Naive thymus-derived CD4-positive, alpha-beta T cell (primary cell): ENCODE measurements around the gene FGF6. TPM values are rescaled to one million over a fixed set of nuclear protein-coding genes. Genes with fewer than 3 reads are reported as not detected.

Source experiments
- ATAC-seq: fragments of 150-1000 bp; cut with Tn5 transposase; 2 replicates; pipeline ENCODE4 v1.10.0; 2021; ENCODE audit warnings: mild to moderate bottlenecking, moderate library complexity
- CTCF ChIA-PET: fragments of 350-600 bp; sonication (Branson Sonifier 250); formaldehyde crosslinking; loops from one replicate; lab custom pipeline; 2021; ENCODE audit warnings: antibody characterized with exemption; lab: Charles Lee
- POLR2A ChIA-PET: fragments of 350-600 bp; sonication (Branson Sonifier 250); formaldehyde crosslinking; loops from one replicate; lab custom pipeline; 2021; ENCODE audit warnings: antibody characterized with exemption, inconsistent platforms; lab: Charles Lee
- DNase-seq, 9 donors: peaks; one replicate each; pipeline versions ENCODE4 v3.0.0 to v3.0.0-alpha.2; 2020 to 2022; ENCODE audit warnings: mixed read lengths in 1 of 9
- H3K27ac ChIP-seq: one replicate; pipeline ENCODE4 v1.7.0; 2013; ENCODE audit warnings: mild to moderate bottlenecking, low read depth, low read length, moderate library complexity
- H3K27me3 ChIP-seq, 2 donors: one replicate each; pipeline ENCODE4 v1.7.0; 2013; ENCODE audit warnings: low read length in 2 of 2, mild to moderate bottlenecking in 2 of 2, moderate library complexity in 2 of 2; ENCODE audit not compliant: control insufficient read depth in 2 of 2, insufficient read depth in 2 of 2
- H3K36me3 ChIP-seq, 3 experiments: 1 replicate in 2 of 3; 2 replicates in 1 of 3; pipeline ENCODE4 v1.7.0; 2013; ENCODE audit warnings: low read length in 3 of 3, mild to moderate bottlenecking in 3 of 3, moderate library complexity in 1 of 3; ENCODE audit not compliant: insufficient read depth in 3 of 3, control insufficient read depth in 2 of 3
- H3K4me1 ChIP-seq, 2 donors: one replicate each; pipeline ENCODE4 v1.7.0; 2013; ENCODE audit warnings: low read length in 2 of 2, mild to moderate bottlenecking in 2 of 2, moderate library complexity in 1 of 2; ENCODE audit not compliant: control insufficient read depth in 2 of 2, insufficient read depth in 2 of 2
- H3K4me3 ChIP-seq: 2 replicates; pipeline ENCODE4 v1.7.0; 2013; ENCODE audit warnings: mild to moderate bottlenecking, low read length
- H3K9me3 ChIP-seq, 3 experiments: 1 replicate in 2 of 3; 2 replicates in 1 of 3; pipeline ENCODE4 v1.7.0; 2013; ENCODE audit warnings: low read length in 3 of 3; ENCODE audit not compliant: control insufficient read depth in 2 of 3
- H3K27ac Mint-ChIP-seq, 9 donors: one replicate each; pipeline ENCODE4 v1.8.0; 2020 to 2022; ENCODE audit warnings: mixed read lengths in 9 of 9, mild to moderate bottlenecking in 8 of 9, moderate library complexity in 5 of 9, inconsistent platforms in 2 of 9
- H3K27me3 Mint-ChIP-seq, 5 donors: one replicate each; pipeline ENCODE4 v1.8.0; 2021 to 2022; ENCODE audit warnings: mixed read lengths in 5 of 5, mild to moderate bottlenecking in 1 of 5
- H3K36me3 Mint-ChIP-seq, 5 donors: one replicate each; pipeline ENCODE4 v1.8.0; 2020 to 2022; ENCODE audit warnings: mixed read lengths in 5 of 5, mild to moderate bottlenecking in 3 of 5, inconsistent platforms in 1 of 5
- H3K4me1 Mint-ChIP-seq, 7 donors: one replicate each; pipeline ENCODE4 v1.8.0; 2020 to 2022; ENCODE audit warnings: mixed read lengths in 7 of 7, mild to moderate bottlenecking in 3 of 7, inconsistent platforms in 1 of 7
- H3K4me3 Mint-ChIP-seq, 10 donors: one replicate each; pipeline ENCODE4 v1.8.0; 2020 to 2022; ENCODE audit warnings: mild to moderate bottlenecking in 10 of 10, mixed read lengths in 10 of 10, moderate library complexity in 6 of 10, inconsistent platforms in 2 of 10
- H3K9me3 Mint-ChIP-seq, 11 donors: one replicate each; pipeline ENCODE4 v1.8.0; 2020 to 2022; ENCODE audit warnings: mixed read lengths in 11 of 11, mild to moderate bottlenecking in 4 of 11, inconsistent platforms in 1 of 11, moderate library complexity in 1 of 11
- intact Hi-C, 2 donors: fragments of 100-400 bp; cut with micrococcal nuclease; formaldehyde crosslinking; loops; one replicate each; pipeline ENCODE4 v1.15.1; 2023
- polyA plus RNA-seq, 2 donors: library from polyadenylated mRNA; unstranded; fragments of 300-500 nt; fragmentation: Illumina TruSeq; gene quantifications; one replicate each; pipeline ENCODE4 v1.2.3, GENCODE V29; 2021
- total RNA-seq, 6 experiments: library from RNA in 5 of 6; stranded (reverse) in 5 of 6; gene quantifications; 1 replicate in 5 of 6; 2 replicates in 1 of 6; pipeline ENCODE4 v1.2.3 and lab custom pipeline; 2021 to 2026

Gene FGF6
- total and polyA plus RNA-seq, 7 experiments from 2014 or later = not detected

- H3K27me3 ChIP-seq = no peaks in the 10 kb centered on the region
- H3K27ac ChIP-seq = no peak overlapping the region
- POLR2A ChIA-PET = interaction anchor here (1.3 kb wide), 1 partner anchor 11 kb away, joined by 4 read pairs; no protein-coding TSS in a partner anchor
- intact Hi-C loops = no loop called here
- ATAC-seq (no peak), DNase-seq (no peak)
- no peak overlapping the region for H3K4me3 Mint-ChIP-seq
- H3K4me1 Mint-ChIP-seq = peaks cover 0 to 9% (median 0%) of the 10 kb centered on the region in 7 donors
- no peak overlapping the region for H3K4me3 ChIP-seq
- peak overlapping the region in 5 of 9 donors; percentile 0 to 63 (median 18) for H3K27ac Mint-ChIP-seq
- no peaks in the 10 kb centered on the region for H3K9me3 ChIP-seq
- no peaks in the 10 kb centered on the region for H3K4me1 ChIP-seq
- CTCF ChIA-PET = no interaction called here
- peaks cover 6 to 20% (median 12%) of the 10 kb centered on the region in 5 donors for H3K36me3 Mint-ChIP-seq
- H3K9me3 Mint-ChIP-seq = peaks cover 0 to 15% (median 5%) of the 10 kb centered on the region in 11 donors
- peaks cover 0 to 10% (median 0%) of the 10 kb centered on the region in 3 experiments for H3K36me3 ChIP-seq
- H3K27me3 Mint-ChIP-seq = peaks cover 0 to 6% (median 4%) of the 10 kb centered on the region in 5 donors
Measured at GRCh38 chr12:4483885-4484823, 38.5 kb upstream of the FGF6 start.

- H3K36me3 ChIP-seq = no peaks in the 10 kb centered on the region
- no peaks in the 10 kb centered on the region for H3K27me3 ChIP-seq
- no peaks in the 10 kb centered on the region for H3K4me1 ChIP-seq
- no peaks in the 10 kb centered on the region for H3K9me3 ChIP-seq
- Mint-ChIP-seq H3K27me3 (peaks cover 0 to 6% (median 4%) of the 10 kb centered on the region in 5 donors), H3K36me3 (peaks cover 0 to 15% (median 7%) of the 10 kb centered on the region in 5 donors), H3K9me3 (peaks cover 0 to 27% (median 10%) of the 10 kb centered on the region in 11 donors), H3K4me1 (peaks cover 0 to 9% (median 0%) of the 10 kb centered on the region in 7 donors), H3K4me3 (no peak overlapping the region), H3K27ac (peak overlapping the region in 2 of 9 donors; percentile 13 to 76)
- no peak for DNase-seq
- no peak overlapping the region for H3K27ac ChIP-seq
- ATAC-seq = no peak
- intact Hi-C loops = no loop called here
- POLR2A ChIA-PET = interaction anchor here (1.3 kb wide), 1 partner anchor 12 kb away, joined by 4 read pairs; no protein-coding TSS in a partner anchor
- no peak overlapping the region for H3K4me3 ChIP-seq
- CTCF ChIA-PET = no interaction called here
Measured at GRCh38 chr12:4482936-4483335, 37.3 kb upstream of the FGF6 start.

GRCh38 chr12:4478933-4479332, 33.3 kb upstream of the FGF6 start:
- Histone ChIP-seq H3K4me3 (no peak overlapping the region), H3K4me1 (no peaks in the 10 kb centered on the region), H3K9me3 (no peaks in the 10 kb centered on the region), H3K27me3 (no peaks in the 10 kb centered on the region), H3K27ac (no peak overlapping the region), H3K36me3 (no peaks in the 10 kb centered on the region)
- ATAC-seq = no peak
- Mint-ChIP-seq H3K9me3 (peaks cover 0 to 30% (median 12%) of the 10 kb centered on the region in 11 donors), H3K36me3 (peaks cover 0 to 9% (median 5%) of the 10 kb centered on the region in 5 donors), H3K4me1 (peaks cover 0 to 4% (median 0%) of the 10 kb centered on the region in 7 donors), H3K27ac (no peak overlapping the region), H3K4me3 (no peak overlapping the region), H3K27me3 (peaks cover 9 to 35% (median 30%) of the 10 kb centered on the region in 5 donors)
- intact Hi-C loops = no loop called here
- DNase-seq = no peak
- ChIA-PET CTCF (no interaction called here), POLR2A (no interaction called here)

GRCh38 chr12:4477129-4477528, 31.5 kb upstream of the FGF6 start:
- no peak overlapping the region for H3K27ac Mint-ChIP-seq
- Histone ChIP-seq H3K9me3 (no peaks in the 10 kb centered on the region), H3K36me3 (no peaks in the 10 kb centered on the region), H3K4me1 (no peaks in the 10 kb centered on the region), H3K4me3 (no peak overlapping the region), H3K27ac (no peak overlapping the region), H3K27me3 (no peaks in the 10 kb centered on the region)
- ChIA-PET POLR2A (no interaction called here), CTCF (no interaction called here)
- ATAC-seq (peak; percentile 32), DNase-seq (no peak)
- peaks cover 0 to 30% (median 12%) of the 10 kb centered on the region in 11 donors for H3K9me3 Mint-ChIP-seq
- H3K36me3 Mint-ChIP-seq = peaks cover 0 to 11% (median 7%) of the 10 kb centered on the region in 5 donors
- intact Hi-C loops = no loop called here
- no peaks in the 10 kb centered on the region for H3K4me1 Mint-ChIP-seq
- no peak overlapping the region for H3K4me3 Mint-ChIP-seq
- H3K27me3 Mint-ChIP-seq = peaks cover 14 to 47% (median 38%) of the 10 kb centered on the region in 5 donors

- Mint-ChIP-seq H3K27me3 (peaks cover 14 to 41% (median 31%) of the 10 kb centered on the region in 5 donors), H3K4me1 (peaks cover 0 to 4% (median 0%) of the 10 kb centered on the region in 7 donors), H3K9me3 (no peaks in the 10 kb centered on the region), H3K27ac (no peak overlapping the region), H3K36me3 (peaks cover 0 to 7% (median 0%) of the 10 kb centered on the region in 5 donors), H3K4me3 (no peak overlapping the region)
- Histone ChIP-seq H3K27me3 (no peaks in the 10 kb centered on the region), H3K4me3 (no peak overlapping the region), H3K27ac (no peak overlapping the region), H3K4me1 (no peaks in the 10 kb centered on the region), H3K36me3 (no peaks in the 10 kb centered on the region), H3K9me3 (no peaks in the 10 kb centered on the region)
- ChIA-PET POLR2A (interaction anchor here (0.7 kb wide), 1 partner anchor 622 kb away, joined by 9 read pairs; no protein-coding TSS in a partner anchor), CTCF (no interaction called here)
- no peak for DNase-seq
- intact Hi-C loops = no loop called here
- ATAC-seq = peak; percentile 76
Measured at GRCh38 chr12:4472046-4472445, 26.4 kb upstream of the FGF6 start.

GRCh38 chr12:4471256-4471655, 25.6 kb upstream of the FGF6 start:
- peaks cover 14 to 37% (median 24%) of the 10 kb centered on the region in 5 donors for H3K27me3 Mint-ChIP-seq
- Histone ChIP-seq H3K9me3 (no peaks in the 10 kb centered on the region), H3K4me1 (no peaks in the 10 kb centered on the region), H3K36me3 (no peaks in the 10 kb centered on the region), H3K4me3 (no peak overlapping the region), H3K27me3 (no peaks in the 10 kb centered on the region), H3K27ac (no peak overlapping the region)
- peaks cover 0 to 7% (median 0%) of the 10 kb centered on the region in 5 donors for H3K36me3 Mint-ChIP-seq
- no peak for ATAC-seq
- H3K4me3 Mint-ChIP-seq = no peak overlapping the region
- no peak for DNase-seq
- POLR2A ChIA-PET = no interaction called here
- H3K9me3 Mint-ChIP-seq = no peaks in the 10 kb centered on the region
- intact Hi-C loops = no loop called here
- CTCF ChIA-PET = no interaction called here
- no peak overlapping the region for H3K27ac Mint-ChIP-seq
- H3K4me1 Mint-ChIP-seq = peaks cover 0 to 4% (median 0%) of the 10 kb centered on the region in 7 donors
